ENCODE results near the gene HDAC6. TPM values are rescaled to one million over a fixed set of nuclear protein-coding genes. Genes with fewer than 3 reads are reported as not detected.
A peak's percentile ranks its signal among the peaks of the same experiment; 100 is the strongest.

Gene HDAC6
- total and polyA plus RNA-seq, 10 of the 15 experiments (the other 5 are each of a cell fraction or from before 2014, with no cell fraction given) = 8.3 to 47.0 (median 34.1) TPM

DNA sequence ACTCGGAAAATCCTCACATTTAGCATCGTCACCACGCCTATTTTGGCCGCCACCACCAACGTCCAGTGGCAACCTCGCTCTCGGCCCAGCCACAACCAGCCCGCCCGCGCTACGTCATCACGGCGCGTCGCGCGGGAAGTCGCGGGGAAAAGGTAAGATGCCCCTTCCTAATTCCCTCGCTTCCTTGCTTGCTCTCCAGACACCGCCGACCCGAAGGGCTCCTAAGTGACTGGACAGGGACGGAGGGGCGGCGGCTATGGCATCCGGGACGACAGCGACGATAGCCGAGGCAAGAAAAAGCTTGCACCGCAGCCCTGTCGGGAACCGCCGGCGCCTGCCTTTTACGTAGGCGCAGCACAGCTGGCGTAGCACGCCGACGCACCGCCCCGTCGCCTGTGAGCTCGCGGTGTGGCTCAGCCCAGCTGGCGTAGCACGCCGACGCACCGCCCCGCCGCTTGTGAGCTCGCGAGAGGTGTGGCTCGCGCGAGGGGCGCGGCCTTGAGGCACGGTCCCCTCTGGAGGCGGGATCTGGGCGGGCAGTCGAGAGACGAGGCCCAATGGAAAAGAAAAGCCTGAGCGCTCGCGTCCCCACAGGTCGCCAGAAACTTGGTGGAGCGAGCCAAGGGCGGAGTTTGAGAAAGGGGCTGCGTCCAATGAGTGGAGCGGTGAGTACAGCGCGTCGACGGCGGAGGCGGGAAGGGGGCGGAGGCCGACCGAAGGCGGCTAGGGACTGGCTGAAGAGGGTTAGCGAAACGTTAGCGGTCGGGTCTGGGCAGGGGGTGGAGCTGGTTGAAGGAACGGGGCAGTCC, at the start of gene HDAC6 (continued):
- TF ChIP-seq PBX3 (IDR thresholded peaks at IDR 0.05; ENCODE audit: insufficient replicate concordance, low read depth, low read length) (no peak), NFIC (IDR thresholded peaks at IDR 0.05; ENCODE audit: low read depth, low read length) (no peak), SMAD1 (IDR thresholded peaks at IDR 0.05; ENCODE audit: low read depth, partially characterized antibody) (no peak), BRCA1 (IDR thresholded peaks at IDR 0.05; ENCODE audit: low read depth, low read length) (peak; percentile 77), ZNF24 (IDR thresholded peaks at IDR 0.05) (no peak), CREB1 (IDR thresholded peaks at IDR 0.05; ENCODE audit: low read depth) (peak; percentile 98), RUNX3 (IDR thresholded peaks at IDR 0.05; ENCODE audit: low read length) (peak; percentile 54), CEBPB (IDR thresholded peaks at IDR 0.05; ENCODE audit: borderline replicate concordance in 1 of 2, low read depth in 2 of 2, low read length in 2 of 2) (no peak), ZNF274 (IDR thresholded peaks at IDR 0.05; ENCODE audit: insufficient read depth, insufficient read length) (no peak), KDM1A (IDR thresholded peaks at IDR 0.05; ENCODE audit: borderline replicate concordance) (no peak), SREBF2 (IDR thresholded peaks at IDR 0.05; ENCODE audit: low read length) (no peak), CBX3 (IDR thresholded peaks at IDR 0.05; ENCODE audit: borderline replicate concordance, low read depth) (no peak), BHLHE40 (IDR thresholded peaks at IDR 0.05; ENCODE audit: borderline replicate concordance in 1 of 2, low read depth in 2 of 2, low read length in 1 of 2) (peak; percentile 27 to 85; a peak in 3 of 4 replicates), BMI1 (IDR thresholded peaks at IDR 0.05; ENCODE audit: borderline replicate concordance) (no peak), POLR2AphosphoS5 (IDR thresholded peaks at IDR 0.05; ENCODE audit: low read length) (peak; percentile 65), POLR2A (IDR thresholded peaks at IDR 0.05; ENCODE audit: low read depth, low read length) (peak; percentile 75), ZBED1 (IDR thresholded peaks at IDR 0.05; ENCODE audit: borderline replicate concordance) (no peak), YBX1 (IDR thresholded peaks at IDR 0.05) (no peak), KAT2A (conservative IDR thresholded peaks at IDR 0.05; ENCODE audit: control insufficient read depth, low read depth, low read length) (no peak), ZNF207 (IDR thresholded peaks at IDR 0.05; ENCODE audit: borderline replicate concordance) (peak; percentile 75; the same call in 1 of the 2 replicates), SMAD5 (IDR thresholded peaks at IDR 0.05; ENCODE audit: low read depth) (no peak), IRF5 (IDR thresholded peaks at IDR 0.05; ENCODE audit: borderline replicate concordance) (no peak)
- TF ChIP-seq, protein P1, sequence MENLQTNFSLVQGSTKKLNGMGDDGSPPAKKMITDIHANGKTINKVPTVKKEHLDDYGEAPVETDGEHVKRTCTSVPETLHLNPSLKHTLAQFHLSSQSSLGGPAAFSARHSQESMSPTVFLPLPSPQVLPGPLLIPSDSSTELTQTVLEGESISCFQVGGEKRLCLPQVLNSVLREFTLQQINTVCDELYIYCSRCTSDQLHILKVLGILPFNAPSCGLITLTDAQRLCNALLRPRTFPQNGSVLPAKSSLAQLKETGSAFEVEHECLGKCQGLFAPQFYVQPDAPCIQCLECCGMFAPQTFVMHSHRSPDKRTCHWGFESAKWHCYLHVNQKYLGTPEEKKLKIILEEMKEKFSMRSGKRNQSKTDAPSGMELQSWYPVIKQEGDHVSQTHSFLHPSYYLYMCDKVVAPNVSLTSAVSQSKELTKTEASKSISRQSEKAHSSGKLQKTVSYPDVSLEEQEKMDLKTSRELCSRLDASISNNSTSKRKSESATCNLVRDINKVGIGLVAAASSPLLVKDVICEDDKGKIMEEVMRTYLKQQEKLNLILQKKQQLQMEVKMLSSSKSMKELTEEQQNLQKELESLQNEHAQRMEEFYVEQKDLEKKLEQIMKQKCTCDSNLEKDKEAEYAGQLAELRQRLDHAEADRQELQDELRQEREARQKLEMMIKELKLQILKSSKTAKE (IDR thresholded peaks at IDR 0.05; ENCODE audit: low read depth, poor library complexity, severe bottlenecking) = no peak
- TF ChIP-seq, protein P2, sequence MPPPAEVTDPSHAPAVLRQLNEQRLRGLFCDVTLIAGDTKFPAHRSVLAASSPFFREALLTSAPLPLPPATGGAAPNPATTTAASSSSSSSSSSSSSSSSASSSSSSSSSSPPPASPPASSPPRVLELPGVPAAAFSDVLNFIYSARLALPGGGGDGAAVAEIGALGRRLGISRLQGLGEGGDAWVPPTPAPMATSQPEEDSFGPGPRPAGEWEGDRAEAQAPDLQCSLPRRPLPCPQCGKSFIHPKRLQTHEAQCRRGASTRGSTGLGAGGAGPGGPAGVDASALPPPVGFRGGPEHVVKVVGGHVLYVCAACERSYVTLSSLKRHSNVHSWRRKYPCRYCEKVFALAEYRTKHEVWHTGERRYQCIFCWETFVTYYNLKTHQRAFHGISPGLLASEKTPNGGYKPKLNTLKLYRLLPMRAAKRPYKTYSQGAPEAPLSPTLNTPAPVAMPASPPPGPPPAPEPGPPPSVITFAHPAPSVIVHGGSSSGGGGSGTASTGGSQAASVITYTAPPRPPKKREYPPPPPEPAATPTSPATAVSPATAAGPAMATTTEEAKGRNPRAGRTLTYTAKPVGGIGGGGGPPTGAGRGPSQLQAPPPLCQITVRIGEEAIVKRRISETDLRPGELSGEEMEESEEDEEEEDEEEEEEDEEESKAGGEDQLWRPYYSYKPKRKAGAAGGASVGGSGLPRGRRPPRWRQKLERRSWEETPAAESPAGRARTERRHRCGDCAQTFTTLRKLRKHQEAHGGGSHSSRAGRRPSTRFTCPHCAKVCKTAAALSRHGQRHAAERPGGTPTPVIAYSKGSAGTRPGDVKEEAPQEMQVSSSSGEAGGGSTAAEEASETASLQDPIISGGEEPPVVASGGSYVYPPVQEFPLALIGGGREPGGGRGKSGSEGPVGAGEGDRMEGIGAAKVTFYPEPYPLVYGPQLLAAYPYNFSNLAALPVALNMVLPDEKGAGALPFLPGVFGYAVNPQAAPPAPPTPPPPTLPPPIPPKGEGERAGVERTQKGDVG (CRISPR knock-in tag; IDR thresholded peaks at IDR 0.05) = no peak
